SK-N-SH treated with all-trans-retinoic acid at 6 μM for 48 hours (cell line): ENCODE results near the gene ZNF451.

Experiments
- ATAC-seq: fragments of 200-7000 bp; cut with Tn5 transposase; 3 replicates; pipeline ENCODE4 v1.9.1; 2020; ENCODE audit warnings: mild to moderate bottlenecking, moderate library complexity
- ARNTL ChIP-seq: fragments of 450-650 bp; formaldehyde crosslinking; IDR thresholded peaks from 2 replicates; pipeline ENCODE4 v1.5.0; 2020; ENCODE audit warnings: low read depth, mild to moderate bottlenecking, moderate library complexity, borderline replicate concordance
- BACH2 ChIP-seq: fragments of 250-450 bp; sonication (Bioruptor Pico); IDR thresholded peaks from 2 replicates; pipeline ENCODE4 v1.9.0; 2021; ENCODE audit warnings: mild to moderate bottlenecking, borderline replicate concordance
- CSDC2 ChIP-seq: fragments of 250-450 bp; sonication (Bioruptor Pico); IDR thresholded peaks from 2 replicates; pipeline ENCODE4 v1.5.0; 2020; ENCODE audit warnings: mild to moderate bottlenecking, moderate library complexity
- ESRRG ChIP-seq: fragments of 250-450 bp; sonication (Bioruptor Pico); IDR thresholded peaks from 2 replicates; pipeline ENCODE4 v1.6.1; 2021; ENCODE audit warnings: mild to moderate bottlenecking
- GLIS3 ChIP-seq: fragments of 250-450 bp; sonication (Bioruptor Pico); IDR thresholded peaks from 2 replicates; pipeline ENCODE4 v1.5.0; 2020; ENCODE audit warnings: mild to moderate bottlenecking, moderate library complexity
- ISL1 ChIP-seq: fragments of 250-450 bp; sonication (Bioruptor Pico); IDR thresholded peaks from 2 replicates; pipeline ENCODE4 v2.1.2; 2022; ENCODE audit warnings: mild to moderate bottlenecking, moderate library complexity
- OSR1 ChIP-seq: fragments of 250-450 bp; sonication (Bioruptor Pico); IDR thresholded peaks from 2 replicates; pipeline ENCODE4 v1.8.0; 2022; ENCODE audit warnings: moderate library complexity, mild to moderate bottlenecking, inconsistent platforms
- PPARA ChIP-seq: fragments of 250-450 bp; sonication (Bioruptor Pico); IDR thresholded peaks from 2 replicates; pipeline ENCODE4 v1.5.0; 2020; ENCODE audit warnings: mild to moderate bottlenecking, borderline replicate concordance
- RARB ChIP-seq: fragments of 250-450 bp; sonication (Bioruptor Pico); IDR thresholded peaks from 2 replicates; pipeline ENCODE4 v1.8.0; 2021; ENCODE audit warnings: mild to moderate bottlenecking, moderate library complexity
- SNAI2 ChIP-seq: fragments of 250-450 bp; sonication (Bioruptor Pico); IDR thresholded peaks from 2 replicates; pipeline ENCODE4 v1.5.0; 2020; ENCODE audit warnings: mild to moderate bottlenecking, moderate library complexity
- TCF4 ChIP-seq: fragments of 250-450 bp; sonication (Bioruptor Pico); IDR thresholded peaks from 2 replicates; pipeline ENCODE4 v1.8.0; 2021; ENCODE audit warnings: mild to moderate bottlenecking, moderate library complexity, borderline replicate concordance
- TOX ChIP-seq: fragments of 250-450 bp; sonication (Bioruptor Pico); IDR thresholded peaks from 2 replicates; pipeline ENCODE4 v1.8.0; 2021; ENCODE audit warnings: mild to moderate bottlenecking, moderate library complexity, borderline replicate concordance
- ZC3H10 ChIP-seq: fragments of 250-450 bp; sonication (Bioruptor Pico); IDR thresholded peaks from 2 replicates; pipeline ENCODE4 v1.5.1; 2021; ENCODE audit warnings: mild to moderate bottlenecking, moderate library complexity
- ZFP30 ChIP-seq: fragments of 450-650 bp; formaldehyde crosslinking; IDR thresholded peaks from 2 replicates; pipeline ENCODE4 v1.5.0; 2022; ENCODE audit warnings: mild to moderate bottlenecking, moderate library complexity
- ZNF565 ChIP-seq: fragments of 450-650 bp; formaldehyde crosslinking; conservative IDR thresholded peaks from 2 replicates; pipeline ENCODE4 v1.5.0; 2020; ENCODE audit warnings: low read depth, mild to moderate bottlenecking, moderate library complexity
- ZNF70 ChIP-seq: fragments of 450-650 bp; formaldehyde crosslinking; IDR thresholded peaks from 2 replicates; pipeline ENCODE4 v1.5.0; 2020; ENCODE audit warnings: mild to moderate bottlenecking, moderate library complexity
- ZNF8 ChIP-seq: fragments of 450-650 bp; formaldehyde crosslinking; IDR thresholded peaks from 2 replicates; pipeline ENCODE4 v1.5.0; 2020; ENCODE audit warnings: mild to moderate bottlenecking, moderate library complexity
- TF ChIP-seq, protein P1 (sequence below): fragments of 250-450 bp; sonication (Bioruptor Pico); IDR thresholded peaks from 2 replicates; pipeline ENCODE4 v1.5.1; 2020; ENCODE audit warnings: low read depth, mild to moderate bottlenecking, moderate library complexity
- TF ChIP-seq, protein P2 (sequence below): fragments of 250-450 bp; sonication (Bioruptor Pico); IDR thresholded peaks from 2 replicates; pipeline ENCODE4 v1.5.0; 2020; ENCODE audit warnings: mild to moderate bottlenecking, moderate library complexity
- TF ChIP-seq, protein P3 (sequence below): fragments of 250-450 bp; sonication (Bioruptor Pico); IDR thresholded peaks from 2 replicates; pipeline ENCODE4 v1.5.1; 2021; ENCODE audit warnings: mild to moderate bottlenecking, moderate library complexity

Gene ZNF451

DNA sequence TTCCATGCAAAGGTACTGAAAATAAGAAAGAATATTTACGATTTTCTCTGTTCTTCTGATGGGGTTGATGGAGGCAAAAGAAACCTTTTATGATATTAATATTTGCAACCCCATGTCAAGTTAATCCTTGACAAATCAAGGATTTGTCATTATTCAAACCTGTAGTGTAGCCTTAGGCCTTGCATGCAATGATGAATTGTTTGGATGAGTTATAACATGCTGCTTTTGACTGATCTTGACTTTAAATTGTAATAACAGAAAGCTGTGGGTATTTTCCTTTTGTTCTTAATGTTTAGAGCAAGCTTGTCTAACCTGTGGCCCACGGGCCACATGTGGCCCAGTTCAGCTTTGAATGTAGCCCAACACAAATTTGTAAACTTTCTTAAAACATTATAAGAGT, 69.1 kb downstream of the ZNF451 start (continued):
- TF ChIP-seq TOX (CRISPR knock-in tag) = no peak
- no peak for TF ChIP-seq ZNF70 (CRISPR knock-in tag)
- TF ChIP-seq BACH2 (CRISPR knock-in tag) = no peak
- no peak for TF ChIP-seq ARNTL (CRISPR knock-in tag)
- TF ChIP-seq, all 23 proteins: peak for 0

DNA sequence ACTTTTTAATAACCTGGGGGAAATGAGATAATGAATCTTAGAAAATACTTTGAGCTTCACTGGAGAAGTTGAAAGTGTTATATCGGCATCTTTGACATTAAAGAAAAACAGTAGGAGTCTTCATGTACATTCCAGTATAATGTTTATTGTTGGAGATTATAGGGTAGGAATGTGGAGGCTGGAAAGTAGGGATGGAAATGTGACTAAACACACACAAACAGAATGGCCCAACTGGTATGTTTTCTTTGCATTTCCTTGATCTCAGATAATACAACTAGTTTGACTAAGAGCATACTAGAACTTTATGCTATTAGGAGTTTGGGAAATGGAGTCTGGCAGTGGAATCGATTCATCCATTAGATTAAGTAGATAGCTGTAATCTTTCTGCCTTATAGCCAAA, 72.0 kb downstream of the ZNF451 start:
- no peak for TF ChIP-seq BACH2 (CRISPR knock-in tag)
- no peak for TF ChIP-seq PPARA (CRISPR knock-in tag)
- TF ChIP-seq RARB (CRISPR knock-in tag) = no peak
- no peak for TF ChIP-seq TOX (CRISPR knock-in tag)
- TF ChIP-seq, protein P1, sequence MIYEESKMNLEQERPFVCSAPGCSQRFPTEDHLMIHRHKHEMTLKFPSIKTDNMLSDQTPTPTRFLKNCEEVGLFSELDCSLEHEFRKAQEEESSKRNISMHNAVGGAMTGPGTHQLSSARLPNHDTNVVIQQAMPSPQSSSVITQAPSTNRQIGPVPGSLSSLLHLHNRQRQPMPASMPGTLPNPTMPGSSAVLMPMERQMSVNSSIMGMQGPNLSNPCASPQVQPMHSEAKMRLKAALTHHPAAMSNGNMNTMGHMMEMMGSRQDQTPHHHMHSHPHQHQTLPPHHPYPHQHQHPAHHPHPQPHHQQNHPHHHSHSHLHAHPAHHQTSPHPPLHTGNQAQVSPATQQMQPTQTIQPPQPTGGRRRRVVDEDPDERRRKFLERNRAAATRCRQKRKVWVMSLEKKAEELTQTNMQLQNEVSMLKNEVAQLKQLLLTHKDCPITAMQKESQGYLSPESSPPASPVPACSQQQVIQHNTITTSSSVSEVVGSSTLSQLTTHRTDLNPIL (CRISPR knock-in tag) = no peak
- no peak for TF ChIP-seq TCF4
- TF ChIP-seq ARNTL (CRISPR knock-in tag) = no peak
- no peak for TF ChIP-seq ZNF565
- TF ChIP-seq ZC3H10 (CRISPR knock-in tag) = no peak
- no peak for TF ChIP-seq CSDC2 (CRISPR knock-in tag)
- TF ChIP-seq ISL1 = no peak
- TF ChIP-seq ESRRG (CRISPR knock-in tag) = no peak
- TF ChIP-seq, protein P2, sequence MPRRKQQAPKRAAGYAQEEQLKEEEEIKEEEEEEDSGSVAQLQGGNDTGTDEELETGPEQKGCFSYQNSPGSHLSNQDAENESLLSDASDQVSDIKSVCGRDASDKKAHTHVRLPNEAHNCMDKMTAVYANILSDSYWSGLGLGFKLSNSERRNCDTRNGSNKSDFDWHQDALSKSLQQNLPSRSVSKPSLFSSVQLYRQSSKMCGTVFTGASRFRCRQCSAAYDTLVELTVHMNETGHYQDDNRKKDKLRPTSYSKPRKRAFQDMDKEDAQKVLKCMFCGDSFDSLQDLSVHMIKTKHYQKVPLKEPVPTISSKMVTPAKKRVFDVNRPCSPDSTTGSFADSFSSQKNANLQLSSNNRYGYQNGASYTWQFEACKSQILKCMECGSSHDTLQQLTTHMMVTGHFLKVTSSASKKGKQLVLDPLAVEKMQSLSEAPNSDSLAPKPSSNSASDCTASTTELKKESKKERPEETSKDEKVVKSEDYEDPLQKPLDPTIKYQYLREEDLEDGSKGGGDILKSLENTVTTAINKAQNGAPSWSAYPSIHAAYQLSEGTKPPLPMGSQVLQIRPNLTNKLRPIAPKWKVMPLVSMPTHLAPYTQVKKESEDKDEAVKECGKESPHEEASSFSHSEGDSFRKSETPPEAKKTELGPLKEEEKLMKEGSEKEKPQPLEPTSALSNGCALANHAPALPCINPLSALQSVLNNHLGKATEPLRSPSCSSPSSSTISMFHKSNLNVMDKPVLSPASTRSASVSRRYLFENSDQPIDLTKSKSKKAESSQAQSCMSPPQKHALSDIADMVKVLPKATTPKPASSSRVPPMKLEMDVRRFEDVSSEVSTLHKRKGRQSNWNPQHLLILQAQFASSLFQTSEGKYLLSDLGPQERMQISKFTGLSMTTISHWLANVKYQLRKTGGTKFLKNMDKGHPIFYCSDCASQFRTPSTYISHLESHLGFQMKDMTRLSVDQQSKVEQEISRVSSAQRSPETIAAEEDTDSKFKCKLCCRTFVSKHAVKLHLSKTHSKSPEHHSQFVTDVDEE (CRISPR knock-in tag) = no peak
- TF ChIP-seq SNAI2 (CRISPR knock-in tag) = no peak
- TF ChIP-seq, protein P3, sequence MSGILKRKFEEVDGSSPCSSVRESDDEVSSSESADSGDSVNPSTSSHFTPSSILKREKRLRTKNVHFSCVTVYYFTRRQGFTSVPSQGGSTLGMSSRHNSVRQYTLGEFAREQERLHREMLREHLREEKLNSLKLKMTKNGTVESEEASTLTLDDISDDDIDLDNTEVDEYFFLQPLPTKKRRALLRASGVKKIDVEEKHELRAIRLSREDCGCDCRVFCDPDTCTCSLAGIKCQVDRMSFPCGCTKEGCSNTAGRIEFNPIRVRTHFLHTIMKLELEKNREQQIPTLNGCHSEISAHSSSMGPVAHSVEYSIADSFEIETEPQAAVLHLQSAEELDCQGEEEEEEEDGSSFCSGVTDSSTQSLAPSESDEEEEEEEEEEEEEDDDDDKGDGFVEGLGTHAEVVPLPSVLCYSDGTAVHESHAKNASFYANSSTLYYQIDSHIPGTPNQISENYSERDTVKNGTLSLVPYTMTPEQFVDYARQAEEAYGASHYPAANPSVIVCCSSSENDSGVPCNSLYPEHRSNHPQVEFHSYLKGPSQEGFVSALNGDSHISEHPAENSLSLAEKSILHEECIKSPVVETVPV = no peak
- ATAC-seq = no peak

DNA sequence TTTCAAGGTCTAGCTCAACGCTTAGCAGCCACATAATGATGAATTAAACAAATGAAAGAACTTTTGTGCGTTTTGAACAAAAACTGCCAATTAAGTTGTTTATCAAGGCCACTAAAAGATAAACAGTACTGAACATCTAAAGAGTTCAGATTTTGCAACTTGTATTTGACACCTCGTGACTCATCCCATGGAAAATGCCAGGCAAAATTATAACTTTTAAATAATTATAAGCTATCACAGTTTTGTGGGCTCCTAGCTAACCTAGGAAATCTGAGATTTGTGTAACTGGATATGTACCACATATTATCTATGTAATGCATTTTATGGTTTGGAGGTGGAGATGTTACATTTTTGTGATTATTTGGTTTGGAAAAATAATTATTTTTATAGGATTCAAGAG, 72.5 kb downstream of the ZNF451 start:
- TF ChIP-seq ZNF8 (CRISPR knock-in tag) (no peak), SNAI2 (CRISPR knock-in tag) (no peak), OSR1 (CRISPR knock-in tag) (no peak), ARNTL (CRISPR knock-in tag) (no peak)
- ATAC-seq = no peak

DNA sequence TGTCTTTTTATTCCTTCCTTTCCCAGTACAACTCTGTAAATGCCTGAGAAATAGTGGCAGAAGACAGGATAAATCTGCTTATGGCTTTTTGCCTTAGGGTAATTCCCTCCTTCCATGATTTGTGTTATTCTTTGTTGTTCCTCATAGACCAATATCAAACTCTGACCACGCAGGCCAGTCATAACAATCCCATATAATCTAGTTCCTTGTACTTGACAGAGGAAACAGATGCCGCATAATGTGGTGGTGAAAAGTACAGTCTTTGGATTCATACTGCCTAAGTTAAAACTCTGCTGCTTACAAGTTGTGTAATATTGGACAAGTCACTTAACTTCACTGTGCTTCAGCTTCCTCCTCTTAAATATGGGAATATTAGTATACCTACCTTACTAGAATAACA, 74.0 kb downstream of the ZNF451 start:
- no peak for ATAC-seq
- no peak for TF ChIP-seq ARNTL (CRISPR knock-in tag)
- no peak for TF ChIP-seq RARB (CRISPR knock-in tag)
- TF ChIP-seq ZNF565 = no peak
- no peak for TF ChIP-seq ISL1
- no peak for TF ChIP-seq ZC3H10 (CRISPR knock-in tag)
- TF ChIP-seq ZNF70 (CRISPR knock-in tag) = no peak
- TF ChIP-seq, protein P2 (CRISPR knock-in tag) = no peak
- no peak for TF ChIP-seq ZFP30 (CRISPR knock-in tag)
- TF ChIP-seq, protein P1 (CRISPR knock-in tag) = no peak
- TF ChIP-seq TOX (CRISPR knock-in tag) = no peak
- no peak for TF ChIP-seq GLIS3
- TF ChIP-seq, protein P3 = no peak
- TF ChIP-seq ESRRG (CRISPR knock-in tag) = no peak
- no peak for TF ChIP-seq PPARA (CRISPR knock-in tag)
